GM21723 (cell line): ENCODE results near the gene SLC25A51.
"Not testable (repeated sequence)": the region's sequence is repeated elsewhere in the genome, so short reads cannot be mapped to it uniquely, and the experiment has no call there.

Source experiments
- ATAC-seq: cut with Tn5 transposase; IDR thresholded peaks from one replicate; pipeline ENCODE4 v1.9.1; 2021; ENCODE audit warnings: mild to moderate bottlenecking, moderate library complexity; ENCODE audit not compliant: unreplicated experiment

SLC25A51 gene

DNA sequence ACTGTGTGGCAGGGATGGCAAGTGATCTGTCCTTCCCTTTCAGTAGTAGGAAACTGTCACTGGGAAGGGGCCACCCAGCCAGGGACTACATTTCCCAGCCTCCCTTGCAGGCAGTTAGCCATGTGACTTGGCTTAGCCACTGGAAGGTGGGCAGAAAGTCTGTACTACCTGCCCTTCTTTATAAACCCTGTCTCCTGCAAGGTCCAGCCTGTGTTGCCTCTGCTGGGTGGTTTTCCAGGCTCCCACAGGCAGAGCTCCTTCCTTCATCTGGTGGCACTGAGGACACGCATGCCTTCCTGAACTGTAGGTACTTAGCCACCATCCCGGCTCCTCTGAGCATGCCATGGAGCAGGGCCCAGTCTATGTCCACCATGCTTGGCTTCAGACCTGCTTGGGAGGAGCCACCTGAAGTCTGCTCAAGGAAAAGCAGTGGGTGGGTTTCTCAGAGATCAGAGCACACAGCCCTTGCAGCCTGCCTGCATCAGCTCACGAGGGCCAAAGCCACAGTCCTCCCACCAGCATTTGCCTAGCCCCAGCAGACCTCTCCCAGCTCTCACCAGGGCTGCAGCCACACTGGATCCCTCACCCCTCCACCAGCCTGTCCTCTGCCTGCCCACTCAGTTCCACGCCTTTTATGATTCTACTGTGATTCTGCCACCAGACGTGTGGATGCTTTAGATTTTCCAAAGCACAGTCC lies 16.7 kb upstream of the SLC25A51 start:
- ATAC-seq = peak; percentile 84

DNA sequence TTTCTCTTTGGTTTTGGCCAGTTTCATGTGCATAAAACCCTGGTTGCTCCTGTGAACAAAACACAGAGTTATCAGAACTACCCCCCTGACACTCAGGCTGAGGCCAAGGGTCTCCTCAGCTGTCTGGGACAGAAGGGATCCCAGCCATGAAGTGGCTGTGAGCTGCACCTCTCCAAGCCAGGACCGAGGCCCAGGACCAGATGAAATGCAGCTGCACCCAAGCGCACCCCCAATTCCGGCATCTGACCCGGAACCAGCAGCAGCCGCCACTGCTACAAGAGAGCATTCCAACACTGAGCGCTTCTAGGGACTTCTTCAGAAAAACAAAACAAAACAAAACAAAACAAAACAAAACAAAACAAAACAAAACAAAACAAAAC lies 16.0 kb upstream of the SLC25A51 start:
- ATAC-seq = no peak

DNA sequence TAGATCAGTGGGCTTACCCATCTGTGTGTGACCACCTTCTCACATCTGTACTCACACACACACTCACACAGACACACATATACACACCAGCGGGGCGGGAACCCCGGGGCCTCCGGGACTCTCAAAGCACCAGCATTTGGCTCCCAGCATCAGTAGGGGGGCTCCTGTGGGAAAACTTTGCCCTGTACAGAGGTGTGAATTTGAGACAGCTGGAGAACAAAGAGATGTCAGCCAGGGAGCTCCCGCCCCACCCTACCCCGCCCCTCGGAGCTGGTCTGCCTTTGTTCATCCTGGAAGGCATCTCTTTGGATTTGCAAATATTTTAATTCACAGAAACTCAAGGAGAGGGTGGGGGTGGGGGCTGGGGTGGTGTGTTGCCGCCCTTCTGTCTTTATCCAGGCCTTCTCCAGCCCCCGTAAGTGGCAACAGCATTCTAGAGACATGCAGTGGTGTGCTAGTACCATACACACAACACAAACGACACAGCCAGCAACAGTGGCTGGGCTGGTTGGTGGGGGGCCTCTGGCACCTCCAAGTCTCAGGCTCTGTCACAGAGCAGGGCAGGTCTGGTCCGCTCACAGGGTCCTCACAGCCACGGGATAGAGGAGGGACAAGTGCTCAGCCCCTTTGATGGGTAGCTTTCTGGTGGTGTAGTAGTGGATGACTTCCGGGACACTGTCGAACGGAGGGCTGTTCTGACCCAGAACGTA lies 15.5 kb upstream of the SLC25A51 start:
- ATAC-seq = no peak

DNA sequence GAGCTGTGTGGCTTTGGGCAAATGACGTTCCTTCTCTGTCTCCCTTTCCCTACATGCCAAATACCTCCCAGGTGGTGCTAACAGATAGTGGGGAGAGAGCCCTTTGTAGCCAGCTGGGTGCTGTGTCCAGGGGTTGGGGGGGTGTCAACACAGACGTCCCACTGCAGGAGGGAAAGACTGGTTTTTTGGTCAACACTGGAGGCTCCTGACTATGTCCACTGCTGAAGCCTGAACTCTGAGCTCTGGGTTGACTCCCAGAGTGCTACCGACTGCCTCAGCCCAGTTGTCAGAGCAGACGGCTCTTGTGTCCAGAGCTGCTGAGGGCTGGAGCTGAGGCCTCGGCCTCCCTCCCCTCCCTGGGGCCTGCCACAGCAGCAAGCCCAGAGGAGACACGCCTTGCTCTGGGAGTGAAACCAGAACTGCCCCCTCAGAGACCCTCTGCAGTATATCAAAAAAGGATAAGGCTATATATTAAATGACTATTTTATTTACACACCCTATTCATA lies 14.8 kb upstream of the SLC25A51 start:
- no peak for ATAC-seq

DNA sequence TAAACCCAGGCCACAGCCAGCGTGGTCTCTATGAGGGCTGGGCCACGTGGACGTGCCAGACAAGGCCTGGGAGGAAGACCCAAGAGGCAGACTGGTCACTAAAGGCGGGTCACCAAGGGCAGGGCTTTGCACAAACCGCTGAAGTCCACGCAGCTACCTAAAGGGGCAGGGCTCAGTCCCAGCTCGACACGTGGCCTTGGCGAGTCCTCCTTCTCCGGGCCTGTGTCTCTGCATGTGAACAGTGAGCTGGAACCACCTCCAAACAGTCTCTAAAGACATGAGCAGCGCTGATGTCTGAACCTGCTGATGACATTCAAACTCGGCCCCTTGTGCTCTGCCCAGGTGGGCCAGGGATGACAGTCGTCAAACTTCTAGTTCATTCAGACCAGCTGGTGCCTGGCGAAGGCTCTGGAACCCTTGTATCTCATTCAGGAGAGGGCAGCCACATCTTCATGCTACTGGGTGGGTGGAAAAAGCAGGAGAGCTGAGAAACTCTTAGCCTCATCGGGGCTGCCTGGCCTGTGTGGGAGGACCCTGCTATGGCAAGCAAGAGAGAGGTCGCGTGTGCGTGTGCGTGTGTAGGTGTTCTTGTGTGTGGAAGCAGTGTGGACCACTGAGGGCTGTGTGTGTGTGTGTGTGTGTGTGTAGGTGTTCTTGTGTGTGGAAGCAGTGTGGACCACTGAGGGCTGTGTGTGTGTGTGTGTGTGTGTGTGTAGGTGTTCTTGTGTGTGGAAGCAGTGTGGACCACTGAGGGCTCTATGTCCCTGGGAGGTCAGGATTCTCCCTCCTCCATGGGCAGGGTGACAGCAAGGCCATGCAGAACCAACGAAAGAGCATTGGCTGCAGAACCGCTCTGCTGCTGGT lies 14.1 kb upstream of the SLC25A51 start:
- no peak for ATAC-seq

DNA sequence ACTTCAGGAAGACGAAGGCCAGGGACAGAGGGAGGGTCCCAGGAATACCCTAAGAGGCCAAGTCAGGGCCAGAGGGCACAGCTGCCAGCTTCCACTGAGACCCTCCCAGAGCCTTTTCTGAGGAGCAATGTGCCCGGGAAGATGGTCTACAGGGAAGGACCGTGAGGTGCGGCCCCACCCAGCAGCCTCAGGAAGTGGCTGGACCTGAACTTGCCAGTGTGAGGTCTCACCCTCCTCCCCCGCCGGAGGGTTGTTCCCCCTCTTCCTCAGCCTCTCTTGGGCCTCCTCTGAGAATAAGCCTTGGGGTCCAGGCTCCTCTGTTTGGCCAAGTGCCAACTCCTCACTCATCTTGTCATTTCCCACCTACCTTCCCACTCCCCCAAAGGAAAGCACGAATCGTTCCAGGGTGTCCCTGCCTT lies 13.4 kb upstream of the SLC25A51 start:
- ATAC-seq = no peak

DNA sequence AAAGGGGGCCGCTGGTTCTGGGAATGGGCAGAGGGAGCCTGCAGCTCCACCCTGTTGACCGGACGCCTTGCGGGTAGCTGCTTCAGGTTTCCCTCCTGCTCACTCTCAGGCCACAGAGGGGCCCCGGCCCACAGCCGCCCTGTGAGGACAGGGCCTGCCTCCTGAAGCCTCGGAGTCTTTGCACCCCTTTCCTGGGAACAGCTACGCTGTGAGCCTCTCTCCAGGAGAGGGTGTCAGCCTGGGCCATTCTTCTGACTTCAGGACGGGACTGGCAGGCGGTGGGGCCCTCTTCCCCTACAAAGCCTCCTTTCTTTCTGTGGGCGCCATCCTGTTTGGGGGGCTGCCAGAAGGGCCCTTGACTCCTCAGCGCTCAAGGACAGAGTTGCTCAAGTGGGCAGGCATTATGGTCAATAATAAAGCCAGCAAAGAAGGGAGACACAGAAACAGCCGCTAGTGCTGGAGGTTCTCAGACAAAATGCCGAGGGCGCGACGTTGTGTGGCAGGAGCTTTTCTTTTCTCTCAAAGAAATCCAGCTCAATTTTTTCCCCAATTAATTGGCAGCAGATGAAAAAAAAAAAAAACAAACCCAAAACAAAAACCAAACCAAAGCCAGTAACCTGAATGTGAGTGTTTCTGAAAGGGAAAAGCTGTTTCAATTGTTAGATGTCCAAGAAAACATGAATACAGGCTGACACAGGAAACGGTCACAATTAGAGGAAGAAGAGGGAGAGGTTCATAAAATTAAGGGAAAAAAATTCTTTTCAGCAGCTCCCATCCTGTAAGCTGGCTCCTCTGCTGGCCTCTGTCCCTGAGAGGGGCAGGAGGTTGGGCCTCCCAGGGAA lies 12.8 kb upstream of the SLC25A51 start:
- ATAC-seq = no peak

DNA sequence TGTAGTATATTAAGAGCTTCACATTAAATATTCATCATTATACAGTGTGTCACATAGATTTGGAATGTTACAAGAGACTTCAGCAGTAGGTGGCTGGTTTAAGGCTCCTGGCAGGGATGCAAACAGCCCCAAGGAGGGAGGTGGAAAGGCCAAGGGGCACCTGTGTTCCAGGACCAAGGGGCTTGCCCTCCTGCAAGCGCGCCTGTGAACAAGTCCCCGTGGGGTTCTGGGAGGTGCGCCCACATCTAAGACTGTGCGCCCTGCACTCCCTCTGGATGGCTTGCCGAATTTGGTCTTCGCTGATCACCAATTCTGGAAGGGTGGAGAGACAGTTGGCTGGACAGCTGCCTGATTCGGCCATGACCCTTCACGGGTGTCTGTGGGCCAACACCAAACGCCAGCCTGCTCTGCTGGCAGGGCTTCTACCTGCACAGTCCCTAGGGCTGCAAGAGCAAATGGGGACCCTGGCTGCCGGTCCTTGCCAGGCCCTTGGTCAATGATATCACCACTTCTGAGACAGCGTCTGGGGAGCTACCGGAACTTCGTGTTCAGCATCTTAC lies 12.1 kb upstream of the SLC25A51 start:
- no peak for ATAC-seq

DNA sequence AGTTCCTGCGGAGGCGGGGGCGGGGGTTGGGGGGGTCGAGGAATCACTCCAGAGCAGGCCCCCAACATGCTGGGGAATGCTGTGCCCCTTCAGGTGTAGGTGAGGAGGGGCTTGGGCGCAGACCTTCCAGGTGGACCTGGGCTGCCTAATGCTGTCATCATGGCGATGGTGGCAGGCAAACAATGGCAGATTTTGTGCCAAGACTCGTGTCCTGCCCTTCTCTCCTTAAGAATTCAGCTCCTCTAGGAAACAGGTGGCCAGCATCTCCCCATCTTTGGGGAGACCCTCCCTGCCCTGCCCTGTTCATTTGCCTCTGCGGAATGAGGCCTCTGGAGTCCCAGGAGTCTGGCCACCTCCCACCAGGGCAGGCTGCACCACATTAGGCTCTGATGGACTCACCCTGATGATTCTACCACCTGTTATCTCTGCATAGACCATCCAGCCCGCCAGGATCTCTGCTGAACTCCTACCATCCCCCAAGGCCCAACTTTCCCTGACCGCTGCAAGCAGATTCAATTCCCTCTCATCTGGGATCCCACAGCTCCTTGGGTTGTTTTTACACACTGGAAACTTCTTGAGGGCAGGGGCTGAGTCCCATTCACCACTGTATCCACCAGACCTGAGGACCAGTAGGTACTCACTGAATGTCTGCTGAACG lies 10.9 kb upstream of the SLC25A51 start:
- ATAC-seq = no peak

DNA sequence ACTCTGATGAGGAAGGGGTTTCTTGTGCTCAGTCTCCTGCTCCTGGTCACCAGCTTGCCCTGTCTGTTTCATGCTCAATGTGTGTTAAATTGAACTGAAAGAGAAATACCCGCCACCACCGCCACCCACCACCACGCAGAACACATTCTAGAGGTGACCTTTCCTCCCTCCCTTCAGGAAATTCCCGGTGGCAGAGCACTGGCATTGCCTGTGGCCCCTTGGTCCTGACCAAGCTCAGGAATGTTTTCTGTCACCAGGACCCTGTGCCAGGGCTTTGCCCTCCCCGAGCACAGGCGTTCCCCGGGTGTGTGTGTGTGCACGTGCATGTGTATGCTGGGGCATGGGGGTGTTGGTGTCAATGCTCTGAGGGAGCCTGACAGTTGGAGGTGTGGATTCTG lies 10.2 kb upstream of the SLC25A51 start:
- ATAC-seq = no peak

DNA sequence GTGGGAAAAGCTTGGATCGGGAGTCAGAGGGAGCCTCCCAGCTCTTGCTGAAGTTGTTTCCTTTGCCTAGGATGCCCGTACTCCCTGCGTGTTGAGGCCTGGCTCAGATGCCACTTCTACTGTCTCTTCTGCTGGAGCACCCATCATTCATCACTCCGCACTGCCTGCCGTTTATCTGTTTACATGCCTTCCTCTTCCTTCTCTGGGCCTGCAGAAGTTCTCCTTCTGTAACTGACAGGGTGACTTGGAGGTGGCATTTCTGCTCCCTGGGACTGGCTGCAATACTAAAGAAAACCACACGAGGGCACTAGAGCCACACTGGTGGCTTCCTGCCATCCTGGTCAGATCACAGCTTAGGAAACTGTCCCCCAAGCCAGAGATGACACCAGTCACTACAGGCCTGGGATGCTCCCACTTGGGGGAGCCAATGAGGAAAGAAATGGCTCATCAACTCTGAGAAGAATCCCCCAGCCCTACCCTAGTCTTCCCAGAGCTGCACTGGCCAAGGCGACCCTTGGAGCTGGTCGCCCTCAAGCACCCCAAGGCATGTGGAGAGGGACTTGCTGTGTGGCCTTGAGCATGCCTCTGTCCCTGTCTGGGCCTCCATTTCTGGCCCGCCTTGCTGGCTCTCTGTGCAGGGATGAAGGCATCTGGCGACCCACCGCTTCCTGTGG lies 9.7 kb upstream of the SLC25A51 start:
- ATAC-seq = peak; percentile 79

DNA sequence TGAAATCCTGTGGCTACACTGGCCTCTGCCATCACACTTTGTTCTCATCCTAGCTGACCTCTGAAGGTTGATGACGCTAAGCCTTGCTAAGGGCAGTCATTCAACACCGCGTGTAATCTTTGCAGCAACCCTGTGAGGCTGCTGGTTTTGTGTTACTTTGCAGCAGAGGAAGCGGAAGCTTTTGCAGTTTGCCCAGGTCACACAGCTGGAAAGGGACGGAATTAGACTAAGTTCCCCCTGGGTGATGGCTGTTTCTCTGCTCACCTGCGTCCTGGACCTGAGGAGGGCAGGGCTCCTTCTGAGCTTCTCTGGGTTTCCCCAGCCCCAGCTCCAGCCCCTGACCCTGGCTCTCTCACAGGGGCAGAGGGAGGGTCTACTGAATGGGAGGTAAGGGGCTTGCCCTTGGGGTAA lies 7.3 kb upstream of the SLC25A51 start:
- no peak for ATAC-seq

DNA sequence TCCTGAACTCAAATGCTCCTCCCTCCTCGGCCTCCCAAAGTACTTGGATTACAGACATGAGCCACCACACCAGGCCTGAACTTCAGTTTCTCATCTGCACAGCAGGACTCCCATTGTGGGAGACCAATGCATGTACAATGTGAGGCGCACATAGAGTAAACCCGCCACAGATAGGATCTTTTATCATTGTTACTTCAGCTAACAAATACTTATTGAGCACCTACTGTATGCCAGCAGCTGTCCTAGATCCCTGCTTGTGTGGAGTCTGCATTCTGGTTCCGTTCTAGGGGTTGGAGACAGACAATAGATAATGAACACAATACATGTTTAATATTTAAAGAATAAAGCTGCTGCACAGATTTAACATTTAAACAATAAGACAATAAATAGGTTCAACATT lies 6.3 kb upstream of the SLC25A51 start:
- ATAC-seq = no peak

DNA sequence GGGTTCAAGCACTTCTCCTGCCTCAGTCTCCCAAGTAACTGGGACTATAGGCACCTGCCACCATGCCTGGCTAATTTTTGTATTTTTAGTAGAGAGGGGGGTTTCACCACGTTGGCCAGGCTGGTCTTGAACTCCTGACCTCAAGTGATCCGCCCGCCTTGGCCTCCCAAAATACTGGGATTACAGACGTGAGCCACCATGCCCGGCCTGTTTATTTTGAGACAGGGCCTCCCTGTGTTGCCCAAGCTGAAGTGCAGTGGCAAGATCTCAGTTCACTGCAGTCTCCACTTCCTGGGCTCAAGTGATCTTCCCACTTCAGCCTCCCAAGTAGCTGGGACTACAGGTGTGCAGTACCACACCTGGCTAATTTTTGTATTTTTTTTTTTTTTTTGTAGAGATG lies 5.9 kb upstream of the SLC25A51 start:
- ATAC-seq = not testable (repeated sequence)

DNA sequence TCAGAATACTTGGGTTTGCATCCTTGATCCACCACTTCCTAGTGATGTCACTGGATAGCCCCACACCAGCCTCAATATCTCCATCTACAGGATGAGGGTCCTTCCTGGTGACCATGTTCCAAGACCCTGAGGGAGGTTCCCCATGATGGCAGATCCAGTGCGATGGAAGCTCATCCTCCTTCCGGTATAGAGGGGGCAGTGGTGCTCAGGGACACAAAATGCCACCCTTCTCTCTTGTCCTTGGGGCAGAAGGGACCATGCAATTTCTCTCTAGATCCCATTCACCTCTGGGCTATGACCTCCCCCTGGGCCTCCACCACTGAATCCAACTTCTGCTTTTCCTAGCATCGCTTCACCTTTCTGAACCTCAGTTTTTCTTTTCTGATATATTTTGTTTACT lies 5.4 kb upstream of the SLC25A51 start:
- no peak for ATAC-seq

DNA sequence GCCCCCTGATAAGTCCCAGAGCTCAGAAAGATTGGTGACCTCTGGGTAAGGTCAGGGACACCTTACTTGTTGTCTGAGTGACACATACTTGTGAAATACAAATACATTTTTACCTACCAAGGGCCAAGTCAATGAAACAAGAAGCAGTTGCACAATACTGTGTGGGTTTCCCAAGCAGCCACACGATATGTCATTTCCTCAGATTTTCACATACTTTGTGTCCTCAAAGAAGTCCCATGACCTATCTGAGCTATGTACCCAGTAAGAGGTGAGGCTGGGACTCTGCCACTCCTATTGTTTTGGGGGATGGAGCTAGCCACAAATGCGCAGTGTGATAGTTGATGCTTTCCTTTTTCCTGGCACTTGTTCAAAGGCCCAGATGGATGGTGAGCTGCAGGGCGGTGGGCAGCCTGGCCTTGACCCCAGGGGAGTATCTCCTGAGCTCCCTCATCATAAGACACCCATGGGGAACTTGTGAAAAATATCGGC lies 4.8 kb upstream of the SLC25A51 start:
- ATAC-seq = no peak

DNA sequence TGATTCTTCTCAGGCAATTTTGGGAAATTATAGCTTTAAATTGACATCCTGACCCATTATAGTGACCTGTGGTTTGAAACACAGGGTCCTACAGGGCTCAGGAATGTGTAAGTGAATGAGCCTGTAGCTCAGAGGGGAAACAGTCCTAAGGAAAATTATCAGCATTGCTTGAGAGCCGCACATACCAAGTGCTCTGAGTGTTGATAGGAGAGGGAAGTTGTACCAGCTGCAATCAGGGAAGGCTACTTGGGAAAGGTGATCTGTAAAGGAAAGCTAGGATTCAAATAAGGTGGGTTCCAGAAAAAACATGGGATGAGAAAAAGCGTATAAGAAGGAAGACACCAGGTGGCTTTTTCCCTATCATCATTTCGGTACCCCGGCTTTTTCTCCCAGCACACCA lies 4.4 kb upstream of the SLC25A51 start:
- ATAC-seq = no peak

DNA sequence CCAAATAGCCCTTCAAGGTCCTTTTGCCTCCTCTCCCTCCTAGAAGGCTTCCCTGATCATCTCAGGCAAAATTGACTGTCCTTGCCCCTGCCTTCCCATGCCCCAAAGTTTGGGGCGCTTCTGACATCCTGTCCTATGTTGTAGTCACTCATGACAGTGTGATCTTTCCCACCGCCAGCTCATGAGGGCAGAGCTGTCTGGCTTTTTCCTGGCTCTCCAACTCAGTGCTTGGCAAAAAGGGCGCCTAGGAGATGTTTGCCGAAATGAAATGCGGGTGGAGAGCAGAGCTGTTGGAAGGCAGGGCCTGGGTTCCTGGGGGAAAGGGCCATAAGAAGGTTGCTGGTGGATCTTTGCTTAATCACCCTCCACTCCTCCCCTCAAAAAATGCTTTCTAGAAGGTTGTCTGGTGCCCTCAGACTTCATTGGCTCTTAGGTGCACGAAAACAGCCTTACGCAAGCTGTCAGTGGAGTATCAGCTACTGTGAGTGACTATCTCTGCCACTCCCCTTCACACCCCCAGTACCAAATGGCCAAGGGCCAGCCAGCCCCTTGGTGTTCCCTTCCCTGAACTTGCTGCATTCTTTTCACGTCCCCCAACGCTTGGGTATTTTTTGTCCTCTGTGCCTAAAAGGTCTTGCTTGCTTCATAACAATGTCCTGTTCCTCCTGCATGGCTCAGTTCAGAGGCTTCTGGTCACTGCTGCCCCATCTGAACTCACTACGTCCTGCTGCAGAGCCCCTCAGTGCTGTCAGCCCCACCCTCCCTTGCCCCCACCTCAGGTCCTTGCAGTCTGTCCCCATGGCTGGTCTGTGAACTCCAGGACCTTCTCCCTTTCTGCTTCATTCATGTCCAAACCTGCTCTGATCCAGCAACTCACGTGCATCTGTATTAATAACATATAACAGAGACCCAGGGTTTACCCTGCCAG lies 2.6 kb upstream of the SLC25A51 start:
- ATAC-seq = no peak
